Skin epidermis (tissue), 12 donors: Measurements from ENCODE around the gene CLPTM1L.
"Not testable (repeated sequence)": the region's sequence is repeated elsewhere in the genome, so short reads cannot be mapped to it uniquely, and the experiment has no call there.

Experiments used
- H3K27ac ChIP-seq, 21 experiments: fragments of 200-600 bp; sonication (generic) in 11 of 21; one replicate each; pipeline ENCODE4 v1.5.0; 2020; ENCODE audit warnings: mild to moderate bottlenecking in 3 of 21, inconsistent platforms in 2 of 21, moderate library complexity in 2 of 21
- H3K4me3 ChIP-seq, 7 experiments: fragments of 200-600 bp; sonication (generic) in 2 of 7; one replicate each; pipeline ENCODE4 v1.5.0; 2020; ENCODE audit warnings: inconsistent platforms in 2 of 7, mild to moderate bottlenecking in 2 of 7, moderate library complexity in 1 of 7

CLPTM1L gene

DNA sequence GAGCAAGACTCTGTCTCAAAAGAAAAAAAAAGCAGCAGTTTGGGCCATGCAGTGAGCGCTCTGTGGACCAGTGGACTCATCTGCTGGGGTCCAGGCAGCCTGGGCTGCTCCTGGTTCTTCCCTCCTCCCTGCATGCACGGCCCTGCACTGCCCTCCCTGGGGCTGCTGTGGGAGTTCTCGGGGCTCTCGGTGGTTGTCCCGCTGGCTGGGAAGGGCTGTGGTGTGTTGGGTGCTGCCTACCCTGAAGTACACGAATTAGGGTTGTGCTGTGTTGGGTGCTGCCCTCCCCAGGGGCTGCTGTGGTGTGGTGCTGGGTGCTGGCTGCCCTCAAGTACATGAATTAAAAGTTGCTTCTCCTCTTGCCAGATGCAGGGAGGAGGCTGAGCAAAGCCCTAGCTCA is 18.3 kb upstream of the CLPTM1L start:
- no peak overlapping the region for H3K27ac ChIP-seq
- no peak overlapping the region for H3K4me3 ChIP-seq

DNA sequence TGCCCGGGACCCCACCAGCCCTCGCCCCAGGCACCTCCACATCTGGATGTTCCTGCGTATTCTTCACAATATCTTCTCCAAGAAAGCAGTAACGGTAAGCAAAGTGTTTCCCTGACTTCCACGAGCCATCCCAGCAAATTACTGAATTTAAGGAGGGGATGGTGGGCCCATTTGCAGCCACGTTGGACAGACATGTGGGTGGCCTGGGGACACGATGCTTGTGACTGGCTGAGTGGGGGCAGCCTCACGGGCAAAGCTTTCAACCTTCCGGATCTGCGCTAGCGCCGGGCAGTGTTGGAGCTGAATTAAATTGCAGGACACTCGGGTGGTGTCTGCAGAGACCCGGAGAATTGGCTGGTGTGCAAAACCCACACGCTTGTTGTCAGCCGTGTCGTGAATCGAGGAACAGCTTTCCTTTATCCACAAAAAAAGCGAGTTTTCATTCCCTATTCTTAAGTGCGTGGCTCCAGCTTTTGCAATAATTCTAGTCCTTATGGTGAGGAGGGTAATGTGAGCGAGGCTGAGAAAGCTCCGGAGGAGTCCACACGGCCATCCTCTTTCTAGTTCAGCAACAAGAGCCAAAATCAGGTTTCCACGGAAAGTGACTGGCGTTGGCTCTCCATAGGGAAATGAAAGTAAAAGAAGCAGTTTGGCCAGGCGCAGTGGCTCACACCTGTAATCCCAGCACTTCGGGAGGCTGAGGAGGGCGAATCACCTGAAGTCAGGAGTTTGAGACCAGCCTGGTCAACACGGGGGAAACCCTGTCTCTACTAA is 17.5 kb upstream of the CLPTM1L start:
- no peak overlapping the region for H3K4me3 ChIP-seq
- H3K27ac ChIP-seq, result no peak overlapping the region

DNA sequence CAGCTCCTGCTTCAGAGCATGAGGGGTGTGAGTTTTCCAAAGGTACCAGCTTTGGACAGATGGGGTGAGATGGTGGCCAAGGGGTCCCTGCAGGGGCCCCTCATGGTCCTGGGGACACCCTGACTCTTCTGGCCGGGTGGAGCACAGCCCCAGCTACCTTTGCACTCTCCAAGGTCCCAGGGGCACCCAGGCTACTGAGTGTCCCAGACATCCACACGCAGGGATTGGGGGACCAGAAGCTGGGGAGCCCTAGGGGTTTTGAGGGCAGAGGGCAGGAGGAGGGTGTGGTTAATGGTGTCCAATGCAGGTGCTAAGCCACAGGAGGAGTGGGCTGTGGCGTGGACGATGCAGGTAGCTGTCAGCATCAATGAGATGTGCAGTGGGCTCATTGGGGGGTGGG is 16.0 kb upstream of the CLPTM1L start:
- Histone ChIP-seq H3K4me3 (no peak overlapping the region), H3K27ac (no peak overlapping the region)

DNA sequence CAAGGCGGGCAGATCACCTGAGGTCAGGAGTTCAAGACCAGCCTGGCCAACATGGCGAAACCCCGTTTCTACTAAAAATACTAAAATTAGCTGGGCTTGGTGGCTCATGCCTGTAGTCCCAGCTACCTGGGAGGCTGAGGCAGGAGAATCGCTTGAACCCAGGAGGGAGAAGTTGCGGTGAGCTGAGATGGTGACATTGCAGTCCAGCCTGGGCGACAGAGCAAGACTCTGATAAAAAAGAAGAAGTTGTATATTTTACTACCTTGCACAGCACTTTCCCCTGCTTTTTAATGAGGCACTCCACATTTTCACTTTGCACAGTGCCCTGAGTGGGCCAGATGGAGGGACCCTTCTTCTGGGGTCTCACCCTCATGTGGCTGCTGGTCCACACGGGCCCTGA is 15.5 kb upstream of the CLPTM1L start:
- not testable (repeated sequence) for H3K27ac ChIP-seq, H3K4me3 ChIP-seq

DNA sequence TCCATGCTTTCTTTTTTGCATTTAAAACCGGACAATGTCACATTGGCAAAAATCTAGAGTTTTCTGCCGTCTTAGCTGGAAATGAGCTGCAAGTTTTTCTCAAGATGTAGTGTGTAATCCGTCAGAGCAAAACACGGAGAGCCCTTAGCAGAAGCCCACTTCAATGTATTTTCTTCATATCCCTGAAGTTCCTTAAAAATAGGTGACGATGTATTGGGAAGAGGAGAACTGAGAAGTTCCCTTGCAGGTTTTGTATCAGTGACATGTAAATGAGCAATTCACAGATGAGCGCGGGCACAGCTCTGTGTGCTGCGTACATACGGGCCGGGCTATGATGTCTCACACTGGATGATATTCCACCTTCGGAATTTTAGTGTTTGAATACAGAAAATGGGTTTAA is 14.8 kb upstream of the CLPTM1L start:
- Histone ChIP-seq H3K4me3 (no peak overlapping the region), H3K27ac (no peak overlapping the region)

DNA sequence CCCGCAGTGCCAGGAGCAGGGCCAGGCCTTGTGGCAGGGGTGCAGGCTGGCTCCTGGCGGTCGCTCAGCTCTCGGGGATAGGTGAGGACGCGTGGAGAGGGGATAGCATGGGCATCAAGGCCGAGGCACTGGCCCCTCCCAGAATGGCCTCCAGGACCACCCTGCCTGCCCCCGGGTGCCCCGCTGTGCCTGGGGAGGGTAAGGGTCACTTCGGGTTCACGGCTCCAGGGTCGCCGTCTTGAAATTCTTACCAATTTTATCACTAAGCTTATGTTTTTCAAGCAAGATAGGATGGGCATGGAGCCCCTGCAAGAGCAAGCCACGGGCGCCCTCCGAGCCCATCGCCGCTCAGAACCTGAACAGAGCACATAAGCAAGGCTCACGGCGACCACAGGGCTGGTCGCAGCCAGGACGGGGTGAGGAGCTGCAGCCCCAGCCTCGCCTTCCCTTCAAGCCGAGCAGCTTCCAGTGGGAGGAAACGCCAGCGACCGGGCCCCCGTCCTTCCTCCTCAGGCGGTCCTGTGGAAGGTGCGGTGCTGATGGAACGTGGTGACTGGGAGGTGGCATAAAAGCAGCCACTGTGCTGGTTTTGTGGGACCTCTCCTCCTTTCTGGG is 14.2 kb upstream of the CLPTM1L start:
- Histone ChIP-seq H3K27ac (no peak overlapping the region), H3K4me3 (no peak overlapping the region)

DNA sequence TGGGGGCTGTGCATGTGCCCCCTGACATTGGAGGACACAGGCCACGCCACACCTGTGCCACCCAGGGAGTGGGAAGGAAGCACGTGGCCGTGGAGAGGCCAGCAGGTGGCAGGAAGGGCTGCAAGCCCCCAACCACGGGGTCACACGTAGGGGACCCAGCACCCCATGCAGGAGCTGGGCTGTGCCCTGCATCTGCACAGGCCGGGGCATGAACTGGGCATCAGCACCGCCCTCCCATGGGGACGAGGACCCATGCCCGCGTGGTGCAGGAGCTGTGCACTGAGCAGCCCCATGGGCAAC is 13.8 kb upstream of the CLPTM1L start:
- no peak overlapping the region for H3K27ac ChIP-seq
- H3K4me3 ChIP-seq, result no peak overlapping the region

DNA sequence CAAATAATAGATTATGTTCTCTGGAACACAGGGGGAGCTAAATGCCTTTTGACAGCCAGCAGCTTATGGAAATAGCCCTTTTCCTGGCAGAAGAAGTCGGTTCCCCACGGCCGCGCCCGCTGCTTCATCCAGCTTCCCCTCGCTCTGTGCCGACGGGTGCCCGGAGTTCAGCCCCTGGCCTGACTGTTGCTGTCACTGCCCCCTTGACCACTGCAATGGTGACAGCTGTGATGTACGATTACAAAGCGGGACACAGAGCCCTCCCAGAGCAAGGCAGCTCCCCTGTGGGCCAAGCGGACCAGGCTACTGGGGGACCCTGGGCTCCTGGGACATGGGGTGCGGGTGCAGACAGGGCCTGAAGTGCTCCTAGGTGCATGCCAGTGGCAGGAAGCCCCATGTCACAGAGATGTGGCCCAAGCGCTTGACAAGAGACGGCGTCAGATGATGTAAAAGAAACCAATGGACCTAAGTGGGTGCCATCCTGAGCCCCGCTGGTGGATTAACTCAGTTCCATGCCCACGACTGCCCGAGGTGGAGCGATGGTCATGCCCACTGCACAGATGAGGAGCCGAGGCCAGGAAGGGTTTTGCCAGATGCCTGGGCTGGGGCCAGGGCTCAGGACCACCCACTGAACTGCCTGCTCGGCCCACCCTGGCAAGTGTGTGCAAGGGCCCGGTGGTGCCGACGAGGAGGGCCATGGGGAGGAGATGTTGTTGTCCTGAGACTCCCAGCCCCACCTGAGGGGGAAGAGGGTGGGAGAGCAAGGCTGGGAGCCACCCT is 13.2 kb upstream of the CLPTM1L start:
- no peak overlapping the region for H3K4me3 ChIP-seq
- H3K27ac ChIP-seq, result no peak overlapping the region

DNA sequence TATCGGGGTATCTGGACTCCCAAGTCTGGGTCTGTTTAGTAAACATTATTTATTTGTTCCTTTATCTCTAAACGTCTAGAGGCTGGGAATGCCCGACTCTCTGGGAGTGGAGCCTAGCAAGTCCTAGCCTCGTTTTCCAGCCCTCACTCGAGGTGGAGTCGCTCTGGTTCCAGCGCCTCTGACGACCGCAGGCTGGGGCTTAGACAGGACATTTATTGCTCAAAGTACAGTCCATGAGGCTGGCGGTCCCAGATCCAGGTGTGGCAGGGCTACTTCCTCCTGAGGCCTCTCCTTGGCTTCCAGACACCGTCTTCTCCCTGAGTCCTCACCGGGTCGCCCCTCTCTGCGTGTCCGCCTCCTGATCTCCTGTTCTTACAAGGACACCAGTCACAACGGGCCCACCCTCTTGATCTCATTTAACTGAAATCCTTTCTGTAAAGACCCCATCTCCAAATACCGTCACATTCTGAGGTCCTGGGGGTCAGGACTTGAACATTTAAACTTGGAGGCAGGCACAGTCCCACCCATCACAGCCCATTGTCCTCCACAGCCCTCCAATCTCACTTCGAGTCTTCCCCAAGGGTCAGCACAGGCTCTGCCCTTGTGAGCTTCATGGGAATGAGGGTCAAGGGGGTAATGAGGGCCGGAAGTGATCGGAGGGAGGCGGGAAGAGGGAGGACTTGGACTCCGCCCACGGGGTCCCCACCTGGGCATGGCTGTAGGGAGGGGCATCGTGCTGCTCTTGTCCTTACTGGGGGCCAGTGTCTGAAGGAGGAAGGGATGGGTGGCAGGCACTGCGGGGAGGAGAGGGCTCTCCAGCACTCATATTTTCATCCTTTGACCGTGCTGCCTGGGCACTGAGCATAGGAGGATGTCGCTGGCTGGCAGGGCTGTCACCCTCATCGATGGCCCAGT is 12.2 kb upstream of the CLPTM1L start:
- no peak overlapping the region for H3K4me3 ChIP-seq

DNA sequence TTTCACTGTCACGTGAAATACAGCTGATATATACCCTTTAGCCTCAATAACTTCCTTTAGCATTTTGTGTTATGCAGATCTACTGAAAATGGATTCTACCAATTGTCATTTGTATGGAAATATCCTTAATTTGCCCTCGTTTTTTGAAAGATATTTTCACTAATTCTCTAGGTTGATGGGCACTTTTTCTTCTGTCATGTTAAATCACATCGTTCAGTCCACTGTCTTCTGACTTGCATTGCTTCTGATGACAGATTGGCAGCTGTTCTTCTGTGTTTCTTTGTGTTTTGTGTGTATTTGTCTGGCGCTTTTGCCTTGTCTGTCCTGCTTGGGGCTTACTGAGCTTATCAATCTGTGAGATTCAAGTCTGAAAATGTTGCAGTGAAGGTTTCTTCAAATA is 9.7 kb upstream of the CLPTM1L start:
- H3K27ac ChIP-seq, result no peak overlapping the region
- H3K4me3 ChIP-seq, result no peak overlapping the region

More for the DNA sequence above, 12.2 kb upstream of the CLPTM1L start:
- H3K27ac ChIP-seq, result no peak overlapping the region

DNA sequence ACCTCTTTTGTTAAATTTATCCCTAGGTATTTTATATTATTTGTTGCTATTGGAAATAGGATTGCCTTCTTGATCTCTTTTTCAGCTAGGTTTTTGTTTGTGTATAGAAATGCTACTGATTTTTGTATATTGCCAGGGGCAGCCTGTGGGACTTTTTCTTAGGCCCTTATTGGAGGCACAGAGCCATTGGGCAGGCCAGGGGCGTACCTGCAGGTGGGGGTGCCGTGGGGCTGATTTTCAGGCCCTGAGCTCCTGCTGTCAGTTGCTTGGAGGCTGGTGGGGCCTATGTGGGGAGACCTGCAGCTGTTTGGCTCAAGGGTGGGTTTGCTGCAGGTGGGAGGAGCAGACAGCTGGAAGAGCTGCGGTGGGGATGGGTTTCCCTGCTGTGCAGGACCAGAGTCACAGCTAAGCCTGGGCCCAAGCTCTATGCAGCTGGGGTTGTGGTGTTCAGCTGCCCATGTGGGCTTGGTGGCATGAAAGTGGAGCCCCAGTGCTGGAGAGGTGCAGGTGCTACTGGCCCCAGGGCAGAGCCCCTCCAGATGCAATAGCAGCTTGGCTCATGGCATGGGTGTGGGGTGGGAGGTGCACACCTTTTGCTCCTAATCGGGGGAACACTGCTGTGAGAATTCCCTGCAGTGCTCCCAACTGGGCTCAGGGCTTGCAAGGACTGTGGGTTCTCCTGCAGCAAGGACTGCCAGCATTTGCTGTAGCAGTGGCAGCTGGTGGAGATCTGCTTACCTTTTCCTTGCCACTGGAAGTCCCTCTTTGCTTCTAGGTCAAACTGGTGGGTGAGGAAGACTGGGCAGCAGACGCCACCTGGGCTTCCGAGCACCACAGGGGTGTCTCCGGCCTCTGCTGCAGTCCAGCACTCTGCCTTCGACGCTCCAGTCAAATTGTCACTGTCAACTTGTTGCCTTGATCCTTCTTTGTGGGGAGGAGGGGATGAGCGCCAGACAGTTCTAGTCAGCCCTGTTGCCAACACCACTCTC is 7.6 kb upstream of the CLPTM1L start:
- no peak overlapping the region for H3K27ac ChIP-seq
- no peak overlapping the region for H3K4me3 ChIP-seq

DNA sequence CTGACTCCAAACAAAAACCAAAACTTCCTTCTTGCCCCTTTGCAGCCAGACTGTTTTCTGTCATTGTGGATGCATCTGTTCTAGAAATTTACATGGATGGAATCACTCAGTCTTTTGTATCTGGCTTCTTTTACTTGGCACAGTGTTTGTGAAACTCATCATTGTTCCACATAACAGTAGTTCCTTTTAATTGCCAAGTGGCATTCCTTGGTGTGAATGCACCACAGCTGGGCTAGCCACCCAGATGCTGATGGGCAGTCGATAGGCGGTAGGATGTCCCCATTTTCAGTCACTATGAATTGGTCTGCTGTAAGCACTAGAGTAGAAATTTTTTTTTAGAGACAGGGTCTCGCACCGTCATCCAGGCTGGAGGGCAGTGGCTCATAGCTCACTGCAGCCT is 6.3 kb upstream of the CLPTM1L start:
- no peak overlapping the region for H3K27ac ChIP-seq
- H3K4me3 ChIP-seq, result no peak overlapping the region

DNA sequence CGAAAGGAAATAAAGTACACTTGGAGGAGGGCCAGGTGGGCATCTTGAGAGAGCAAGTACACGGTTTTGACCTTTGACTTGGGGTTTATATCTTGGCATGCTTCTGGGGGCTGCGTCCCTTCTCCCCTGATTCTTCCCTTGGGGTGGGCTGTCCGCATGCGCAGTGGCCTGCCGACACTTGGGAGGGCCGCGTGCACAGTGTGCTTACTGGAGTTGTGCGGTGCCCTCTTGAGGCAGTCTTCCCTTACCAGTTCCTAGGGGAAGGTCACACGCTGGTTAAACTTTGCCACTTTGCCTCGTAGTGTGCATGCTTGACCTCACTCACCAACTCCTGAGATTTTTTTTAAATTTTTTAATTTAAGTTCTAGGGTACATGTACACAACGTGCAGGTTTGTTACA is 4.3 kb upstream of the CLPTM1L start:
- H3K27ac ChIP-seq, result no peak overlapping the region
- H3K4me3 ChIP-seq, result no peak overlapping the region

DNA sequence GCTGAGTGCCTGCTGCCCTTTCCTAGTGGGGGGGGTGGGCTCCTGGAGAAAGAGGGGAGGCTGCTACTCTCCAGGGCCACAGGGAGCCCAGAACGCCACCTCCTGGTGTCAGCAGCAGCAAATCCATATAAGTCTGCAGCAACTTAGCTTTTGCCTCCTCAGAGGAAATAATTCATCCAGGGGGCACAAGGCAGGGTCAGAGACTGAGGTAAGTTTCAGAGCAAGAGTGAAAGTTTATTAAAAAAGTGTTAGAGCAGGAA is 4.0 kb upstream of the CLPTM1L start:
- Histone ChIP-seq H3K27ac (no peak overlapping the region), H3K4me3 (no peak overlapping the region)

DNA sequence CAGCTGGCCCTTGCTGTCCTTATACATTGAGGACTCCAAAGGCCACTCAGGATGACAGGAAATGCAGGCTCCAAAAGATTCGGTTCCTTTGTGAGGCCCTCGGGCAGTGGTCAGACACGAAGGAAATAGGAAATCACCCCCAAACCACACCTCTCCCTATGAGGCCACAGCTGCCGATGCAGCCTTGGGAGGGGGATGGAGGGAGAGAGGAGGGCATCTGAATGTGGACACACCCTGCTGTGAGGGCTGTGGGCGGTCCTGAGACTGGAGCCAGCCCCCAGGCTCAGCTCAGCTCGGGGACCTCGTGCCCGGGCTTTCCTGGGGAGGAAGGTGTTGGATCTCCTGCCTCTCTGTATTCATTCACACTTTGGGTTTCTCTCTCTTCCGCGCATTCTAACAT is 2.7 kb upstream of the CLPTM1L start:
- Histone ChIP-seq H3K27ac (no peak overlapping the region), H3K4me3 (no peak overlapping the region)

DNA sequence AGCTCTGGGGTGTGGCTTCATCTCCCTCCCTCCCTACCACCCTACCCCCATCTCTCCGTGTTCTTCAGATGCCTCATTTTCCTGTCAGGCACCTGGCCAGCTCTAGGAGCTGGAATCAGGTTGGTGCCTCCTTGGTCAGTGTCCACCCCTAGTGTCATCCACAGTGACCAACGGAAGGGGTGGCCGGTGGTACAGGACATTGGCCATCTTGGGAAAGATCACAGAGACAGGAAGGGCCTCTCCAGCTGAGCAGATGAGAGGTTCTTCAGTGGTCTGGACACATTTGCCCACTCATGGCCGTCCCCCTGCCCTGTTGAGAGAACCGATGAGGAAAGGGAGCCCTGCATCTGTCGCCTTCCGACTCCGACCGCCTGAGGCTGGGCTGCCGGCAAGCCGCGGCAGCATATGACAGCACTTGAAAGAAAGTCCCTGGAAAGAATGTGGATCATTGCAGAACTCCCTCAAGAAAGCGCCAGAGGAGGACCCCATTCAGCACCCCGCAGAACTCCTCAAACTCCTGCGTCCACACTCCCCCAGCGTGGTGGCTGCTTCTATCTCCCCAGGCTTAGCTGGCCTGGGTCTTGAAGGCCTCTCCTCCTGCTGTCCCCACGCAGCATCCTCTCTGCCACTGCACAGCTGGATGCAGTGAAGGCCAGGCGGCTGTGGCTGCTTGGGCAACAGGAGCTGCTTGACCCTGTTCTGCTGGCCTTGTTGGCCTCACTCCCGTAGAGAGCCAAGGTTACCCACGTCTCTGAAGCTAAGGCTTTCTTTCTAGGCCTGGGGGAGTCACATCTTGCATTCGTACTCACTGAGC is 1.9 kb upstream of the CLPTM1L start:
- H3K27ac ChIP-seq, result no peak overlapping the region
- no peak overlapping the region for H3K4me3 ChIP-seq

DNA sequence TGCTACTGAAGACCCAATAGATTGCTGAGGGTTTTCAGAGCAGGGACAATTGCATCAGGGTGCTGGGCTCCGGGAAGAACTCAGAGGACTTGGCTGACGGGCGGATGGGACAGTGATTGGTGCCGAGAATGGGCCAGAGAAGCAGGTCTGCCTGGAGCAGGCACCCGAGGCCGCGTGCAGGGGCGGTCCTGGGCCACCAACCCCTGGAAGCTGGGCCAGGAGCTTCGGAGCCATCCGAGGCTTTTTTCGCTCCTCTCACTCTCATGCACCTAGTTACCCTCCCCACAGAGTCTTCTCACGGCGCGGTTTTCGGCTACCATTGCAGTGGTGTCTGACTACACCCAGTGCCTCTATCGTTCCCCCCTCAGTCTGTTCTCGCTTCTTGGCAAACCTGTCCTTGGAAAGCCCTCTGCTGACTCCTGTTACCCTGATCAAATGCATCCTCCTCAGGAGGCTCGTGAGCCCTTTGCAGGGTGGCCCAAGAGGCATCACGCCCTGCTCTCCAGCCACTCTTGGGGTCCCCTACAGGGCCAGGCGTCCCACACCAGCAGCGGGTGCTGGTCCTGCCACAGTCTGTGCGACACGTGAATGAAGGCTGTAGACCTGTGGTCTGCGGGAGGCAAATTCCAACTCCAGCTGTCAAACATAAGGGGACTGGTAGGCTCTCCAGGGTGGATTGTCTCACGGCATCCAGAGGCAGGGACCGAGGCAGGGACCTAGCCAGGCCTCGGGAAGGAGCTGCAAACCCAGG is 1.2 kb upstream of the CLPTM1L start:
- H3K4me3 ChIP-seq, result peak overlapping the region; percentile 81 to 96 (median 89)
- H3K27ac ChIP-seq, result peak overlapping the region in 6 of 21 experiments; percentile 76 to 96 (median 94)
